DLD1 (cell line): ENCODE measurements around the gene SEMA3A.

Experiments used
- in situ Hi-C: cut with HindIII; loops from 2 replicates; pipeline ENCODE4 v1.10.0; 2017; ENCODE audit warnings: low sequenced_read_pairs

Gene SEMA3A

DNA sequence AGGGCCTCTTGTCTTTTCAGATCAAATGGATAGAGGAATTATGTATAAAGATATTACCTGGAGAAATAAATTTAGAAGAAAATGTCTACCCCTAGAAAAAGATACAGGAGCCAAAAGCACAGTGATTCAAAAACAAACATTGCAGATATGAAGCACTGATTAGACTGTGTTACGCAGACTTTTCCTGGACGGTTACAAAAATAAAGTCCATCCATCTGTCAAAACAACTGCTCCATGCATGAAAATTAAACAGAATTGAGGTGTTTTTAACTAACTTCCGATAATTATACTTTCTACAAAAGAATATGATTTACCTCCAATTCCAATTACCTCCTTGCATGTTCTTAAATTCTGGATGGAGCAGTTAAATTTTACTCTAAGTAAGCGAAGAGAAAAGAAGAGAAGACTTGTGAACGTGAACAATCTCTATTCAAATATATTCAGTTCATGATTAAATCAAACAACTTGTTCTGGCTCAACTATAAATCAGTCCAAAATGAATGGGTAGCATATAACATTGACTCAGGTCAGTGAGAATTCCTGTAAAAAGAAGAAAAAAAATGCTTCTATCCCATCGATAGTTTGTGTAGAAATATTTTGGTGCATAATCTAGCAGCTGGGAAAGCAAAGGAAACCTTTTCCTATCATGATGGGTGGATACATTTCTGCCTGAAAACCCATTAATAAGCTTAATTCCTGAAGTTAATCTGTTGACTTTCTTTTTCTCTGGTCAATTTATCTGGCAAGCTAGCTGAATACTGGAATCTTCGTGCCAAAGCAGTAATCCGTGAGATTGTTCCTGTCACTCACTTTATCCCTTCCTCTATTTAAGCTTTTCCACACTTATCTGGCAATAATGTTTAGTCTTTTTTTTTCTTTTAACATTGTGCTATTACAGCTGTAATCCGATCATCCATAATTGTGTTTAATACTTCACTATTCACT is 80.4 kb downstream of the SEMA3A start:
- in situ Hi-C loops, result no loop called here

DNA sequence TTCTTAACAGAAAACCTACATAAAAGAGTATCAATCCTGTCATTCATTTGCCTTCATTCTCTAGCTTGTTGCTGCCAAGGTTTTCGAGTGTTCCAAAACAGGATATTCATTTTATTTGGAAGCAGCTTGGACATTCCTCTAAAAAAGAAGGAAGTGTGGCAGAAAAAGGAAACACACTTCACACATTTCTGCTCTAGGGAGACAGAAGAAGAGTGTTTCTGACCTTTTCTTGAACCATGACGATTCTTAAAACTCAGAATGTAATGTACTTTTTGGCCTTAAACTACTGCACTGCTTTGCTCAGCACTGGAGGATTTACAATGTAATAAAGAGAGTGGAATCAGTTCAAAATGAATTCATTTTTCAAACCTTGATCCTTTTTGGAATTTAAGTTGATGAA is 81.3 kb downstream of the SEMA3A start:
- in situ Hi-C loops, result no loop called here

DNA sequence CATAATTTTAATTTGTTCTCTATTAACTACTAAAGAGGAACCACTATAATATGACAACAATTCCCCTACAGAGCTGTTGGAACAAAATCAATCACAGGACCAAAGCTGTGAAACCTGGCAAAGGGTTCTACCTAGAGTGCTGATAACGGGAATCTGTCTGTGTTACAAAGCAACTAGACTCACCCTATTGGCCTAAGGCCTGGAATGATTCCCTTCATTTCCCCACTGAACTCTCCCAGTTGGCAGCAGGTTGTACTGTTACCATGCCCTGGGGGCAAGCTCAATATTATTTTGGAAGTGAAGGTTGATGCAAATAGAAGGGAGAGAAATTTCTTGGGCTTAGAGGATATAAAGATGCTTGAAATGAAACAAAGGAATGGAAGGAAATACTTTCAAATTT is 81.8 kb downstream of the SEMA3A start:
- in situ Hi-C loops, result no loop called here

DNA sequence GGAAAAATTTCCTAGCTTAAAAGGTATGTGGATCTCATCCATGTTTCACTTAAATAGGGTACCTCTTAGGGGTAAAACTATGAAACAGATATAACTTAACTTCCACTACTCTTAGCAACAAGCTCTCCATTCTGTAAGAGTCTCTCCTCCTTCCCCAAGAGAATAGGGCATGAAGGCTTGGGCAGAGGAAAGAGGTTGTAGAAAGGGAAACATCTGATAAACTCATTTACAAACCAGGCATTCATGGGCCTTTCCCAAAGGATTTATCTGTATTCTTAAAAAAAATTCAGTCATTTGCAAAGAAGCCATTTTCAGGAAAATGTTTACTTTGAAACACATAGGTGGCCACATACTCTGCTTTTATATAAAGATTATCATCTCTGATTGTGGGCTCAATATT is 82.7 kb downstream of the SEMA3A start:
- in situ Hi-C loops, result no loop called here

DNA sequence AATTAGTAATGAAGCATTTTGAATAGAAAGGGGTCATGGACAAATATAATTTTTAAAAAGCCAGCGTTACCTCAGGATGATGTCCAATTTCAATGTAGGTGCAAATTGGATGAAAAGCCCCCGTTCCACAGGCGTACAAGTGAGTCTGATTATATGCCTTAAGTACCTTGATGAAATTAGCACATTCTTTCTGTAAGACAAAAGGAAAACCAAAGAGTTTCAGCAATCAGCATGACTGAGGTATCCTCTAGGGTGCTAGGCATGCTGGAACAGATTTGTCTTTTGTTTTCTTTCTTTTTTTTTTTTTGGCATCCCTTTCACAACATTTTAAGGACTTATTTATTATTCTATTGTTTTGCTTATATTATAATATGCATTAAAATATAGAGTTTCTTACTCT is 84.2 kb downstream of the SEMA3A start:
- in situ Hi-C loops, result no loop called here

DNA sequence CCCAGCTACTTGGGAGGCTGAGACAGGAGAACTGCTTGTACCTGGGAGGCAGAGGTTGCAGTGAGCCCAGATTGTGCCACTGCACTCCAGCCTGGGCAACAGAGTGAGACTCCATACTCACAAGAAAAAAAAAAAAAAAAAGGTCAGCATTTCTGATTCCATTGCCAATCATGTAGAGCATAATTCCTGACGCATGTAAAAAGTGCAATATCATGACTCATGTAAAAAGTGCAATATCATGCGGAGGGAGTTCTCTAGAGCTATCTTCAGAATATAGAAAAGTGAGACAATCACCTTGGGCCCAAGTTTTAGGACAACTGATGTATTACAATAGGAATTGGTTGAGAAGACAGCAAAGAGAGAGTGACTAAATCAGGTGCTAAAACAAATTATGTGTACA is 85.8 kb downstream of the SEMA3A start:
- in situ Hi-C loops, result no loop called here

DNA sequence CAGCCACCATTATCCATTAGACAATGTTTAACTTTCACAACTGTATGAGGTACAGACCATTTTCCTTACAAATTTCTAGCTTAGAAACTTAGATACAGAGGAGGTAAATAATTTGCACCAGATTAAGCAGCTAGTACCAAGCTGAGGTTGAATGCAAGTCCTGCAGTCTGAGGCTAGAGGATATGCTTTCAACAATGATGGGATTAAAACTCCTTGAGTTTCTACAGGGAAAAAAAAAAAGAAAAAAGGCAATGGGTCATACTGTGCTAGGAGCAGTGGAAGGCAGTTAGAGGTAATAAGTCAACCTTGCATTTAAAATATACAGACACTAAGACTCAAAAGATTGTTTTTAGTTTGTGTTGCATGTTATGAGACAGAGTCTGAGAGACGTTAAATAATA is 86.5 kb downstream of the SEMA3A start:
- in situ Hi-C loops, result no loop called here

DNA sequence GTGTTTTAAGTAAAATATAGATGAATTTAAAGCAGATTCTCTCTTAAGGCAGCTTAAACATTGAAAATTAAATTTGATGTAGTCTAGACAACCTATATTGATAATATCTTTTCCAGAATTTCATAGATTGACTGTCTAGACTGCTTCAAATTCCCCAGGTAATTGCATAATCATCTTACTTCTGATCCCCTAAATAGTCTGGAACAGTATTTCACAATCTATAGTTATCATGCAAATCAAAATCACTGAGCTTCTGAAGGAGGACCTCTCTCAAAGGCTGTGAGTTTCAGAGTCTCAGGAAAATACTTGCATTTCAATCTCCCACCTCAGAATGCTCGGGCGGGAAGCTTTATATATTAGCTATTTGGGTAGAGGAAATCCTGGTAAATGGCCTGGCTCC is 87.3 kb downstream of the SEMA3A start:
- in situ Hi-C loops, result no loop called here

DNA sequence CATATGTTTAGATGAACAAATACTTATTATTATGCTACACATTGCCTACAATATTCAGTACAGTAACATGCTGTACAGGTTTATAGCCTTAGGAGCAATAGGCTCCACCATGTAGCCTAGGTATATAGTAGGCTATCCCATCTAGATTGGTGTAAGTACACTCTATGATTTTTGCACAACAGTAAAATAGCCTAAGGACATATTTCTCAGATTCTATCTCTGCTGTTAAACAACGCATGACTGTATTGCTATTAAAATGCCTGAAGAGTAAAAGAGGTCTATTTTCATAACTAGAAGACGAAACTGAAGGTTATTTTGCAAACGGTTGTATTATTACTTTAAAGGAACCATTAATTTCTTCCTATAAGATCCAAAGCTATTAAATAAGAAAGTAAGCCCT is 88.3 kb downstream of the SEMA3A start:
- in situ Hi-C loops, result no loop called here

DNA sequence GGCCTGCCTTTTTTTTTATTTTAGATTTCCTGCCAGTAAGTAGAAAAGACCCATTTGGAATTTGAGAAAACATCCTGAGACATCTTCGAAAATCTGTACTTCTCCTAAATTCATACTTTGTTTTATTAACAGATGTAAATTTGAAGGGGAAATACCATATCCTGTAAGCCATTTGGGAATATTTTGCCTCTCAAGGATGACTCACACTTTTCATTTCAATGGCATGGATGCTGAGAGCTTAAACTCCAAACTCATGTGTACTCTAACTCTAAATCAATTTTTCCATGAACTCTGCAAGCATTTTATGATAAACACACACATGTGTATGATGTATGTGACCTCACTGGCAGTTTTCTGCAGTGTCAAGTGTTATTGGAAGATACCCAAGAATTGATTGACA is 89.0 kb downstream of the SEMA3A start:
- in situ Hi-C loops, result no loop called here

DNA sequence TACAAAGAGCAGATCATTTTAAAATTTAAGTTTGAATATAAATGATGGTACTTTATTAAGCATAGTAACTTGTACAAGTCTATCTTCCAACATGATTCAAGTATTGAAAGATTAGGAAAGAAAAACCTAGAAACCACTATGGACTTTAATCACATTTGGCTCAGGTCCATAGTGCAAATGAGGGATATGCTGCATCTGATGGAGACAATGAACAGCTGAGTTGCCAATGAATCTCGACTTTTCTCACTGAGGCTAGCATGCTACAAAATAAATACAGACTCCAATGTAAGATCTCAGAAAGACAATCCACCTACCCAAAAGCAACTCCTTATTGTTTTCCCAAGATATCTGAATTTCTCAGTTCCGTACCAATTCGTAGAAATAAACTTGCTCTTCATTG is 89.8 kb downstream of the SEMA3A start:
- in situ Hi-C loops, result no loop called here

DNA sequence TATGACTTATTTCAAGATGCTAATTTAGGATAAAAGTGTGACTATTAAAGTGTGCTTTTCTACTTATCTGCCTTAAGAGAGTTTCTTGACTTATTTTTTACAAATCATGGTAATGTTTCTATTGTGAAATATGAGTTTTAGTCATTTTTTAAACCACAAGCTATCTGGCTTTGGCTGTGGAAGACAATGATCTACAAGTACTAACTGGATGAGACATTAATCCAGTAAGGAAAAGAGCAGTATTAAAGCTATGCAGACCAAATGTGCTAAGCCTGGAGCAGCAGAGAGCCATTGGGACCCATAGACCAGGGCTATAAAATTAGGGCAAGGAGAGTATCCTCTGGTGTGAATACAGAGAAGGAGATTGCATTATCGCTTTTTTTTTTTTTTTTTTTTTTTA is 92.4 kb downstream of the SEMA3A start:
- in situ Hi-C loops, result no loop called here

DNA sequence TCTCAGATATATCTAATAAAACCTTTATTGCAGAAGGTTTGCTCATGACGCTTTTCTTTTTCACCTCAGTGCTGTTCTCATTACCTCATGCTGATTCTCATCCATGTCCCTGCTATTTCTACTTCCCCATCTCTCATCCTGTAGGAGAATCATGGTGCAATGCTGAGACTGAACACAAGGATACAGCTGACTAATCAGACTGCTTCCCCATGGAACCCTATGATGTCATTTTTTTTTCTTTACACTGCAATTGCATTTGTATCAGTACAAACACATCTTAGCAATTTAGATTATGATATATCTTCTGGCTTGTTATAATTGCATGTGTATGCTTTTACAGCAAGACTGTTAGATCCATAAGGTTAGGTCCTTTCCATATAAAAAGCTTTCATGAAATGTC is 93.7 kb downstream of the SEMA3A start:
- in situ Hi-C loops, result no loop called here

DNA sequence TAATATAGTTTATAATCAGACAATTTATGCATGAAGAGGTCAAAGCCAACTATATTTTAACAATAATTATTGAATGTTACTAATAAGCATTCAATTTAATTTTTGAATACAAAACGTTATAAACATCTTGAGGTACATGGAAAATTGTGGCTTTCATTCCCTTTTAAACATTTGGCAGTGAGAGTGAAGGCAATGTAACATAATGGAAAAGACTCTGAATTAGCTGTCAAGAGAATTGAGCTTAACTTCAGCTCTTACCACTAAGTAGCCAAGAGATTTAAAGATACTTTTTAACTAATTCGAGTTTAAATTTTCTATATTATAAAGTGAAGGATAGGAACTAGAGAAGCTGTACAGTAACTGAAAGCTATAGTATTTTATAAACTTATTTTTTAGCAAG is 98.6 kb downstream of the SEMA3A start:
- in situ Hi-C loops, result no loop called here

DNA sequence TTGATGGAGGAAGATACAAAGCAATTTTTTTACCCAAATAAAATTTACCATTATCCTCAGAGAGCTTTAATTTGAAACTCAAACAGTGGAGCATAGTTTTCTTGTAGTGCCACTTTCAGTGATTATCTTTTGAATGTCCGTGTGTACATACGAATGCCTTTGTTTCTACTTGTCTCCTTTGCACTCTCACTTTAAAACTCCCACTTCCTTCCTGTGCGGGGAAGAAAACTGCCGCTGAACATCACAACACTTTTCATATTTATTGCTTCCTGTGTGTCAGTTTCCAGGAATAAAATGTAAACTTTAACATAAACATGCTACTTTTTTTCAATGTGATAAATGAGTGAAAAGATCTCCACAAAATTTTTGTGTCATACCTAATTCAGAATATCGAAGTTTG is 102.4 kb downstream of the SEMA3A start:
- in situ Hi-C loops, result no loop called here

DNA sequence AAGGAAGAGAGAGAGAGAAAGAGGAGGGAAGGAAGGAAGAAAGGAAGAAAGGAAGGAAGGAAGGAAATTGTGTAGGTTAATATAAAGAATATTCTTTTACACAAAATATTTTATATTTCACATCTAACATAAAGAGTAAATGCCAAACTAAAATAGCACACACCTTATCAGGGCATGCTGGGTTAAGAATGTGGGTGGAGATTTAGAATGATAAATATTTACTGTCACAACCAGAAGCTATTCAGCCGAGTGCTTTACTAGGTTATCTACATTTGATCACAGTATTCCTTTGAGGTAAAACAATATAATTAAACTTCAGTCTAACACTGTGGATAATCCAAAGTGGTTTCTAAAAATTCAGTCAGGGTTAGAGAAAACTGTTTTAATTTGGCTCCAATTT is 103.3 kb downstream of the SEMA3A start:
- in situ Hi-C loops, result no loop called here

DNA sequence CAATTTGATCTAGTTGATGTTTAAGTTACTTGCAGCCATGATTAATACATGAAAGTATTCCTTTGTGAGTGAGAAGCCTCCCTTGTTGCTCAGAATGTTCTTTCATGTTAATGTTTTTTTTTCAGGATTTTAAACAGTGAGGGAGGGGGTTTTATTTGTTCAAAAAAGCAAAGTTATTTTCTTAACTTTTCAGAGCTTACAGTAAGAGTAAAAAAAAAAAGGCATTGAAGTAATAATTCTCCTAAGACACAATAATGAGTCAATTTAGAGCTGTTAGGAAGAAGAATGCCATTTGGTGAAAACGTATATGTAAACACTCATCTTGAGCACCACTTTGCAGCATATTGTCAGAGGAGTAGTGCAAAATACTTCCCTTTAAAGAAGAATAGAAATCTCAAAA is 105.8 kb downstream of the SEMA3A start:
- in situ Hi-C loops, result no loop called here

DNA sequence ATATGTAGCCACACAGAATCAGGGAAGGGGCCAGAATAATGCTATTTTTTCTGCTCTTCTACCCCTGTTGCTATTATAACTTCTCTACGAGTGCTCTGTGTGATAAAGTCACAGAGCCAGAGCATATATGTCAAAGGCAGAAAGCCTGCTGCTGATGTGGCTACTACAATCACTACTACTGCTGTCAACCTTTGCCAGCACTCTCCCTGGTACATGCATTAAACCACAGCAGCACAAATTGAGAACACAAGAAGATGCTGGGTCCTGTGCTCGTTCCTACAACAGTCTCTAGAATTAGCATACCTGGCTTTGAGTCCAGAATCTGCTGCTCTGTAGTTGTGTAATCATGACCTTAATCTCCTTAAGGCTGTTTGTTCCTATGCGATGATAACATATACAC is 108.6 kb downstream of the SEMA3A start:
- in situ Hi-C loops, result no loop called here

DNA sequence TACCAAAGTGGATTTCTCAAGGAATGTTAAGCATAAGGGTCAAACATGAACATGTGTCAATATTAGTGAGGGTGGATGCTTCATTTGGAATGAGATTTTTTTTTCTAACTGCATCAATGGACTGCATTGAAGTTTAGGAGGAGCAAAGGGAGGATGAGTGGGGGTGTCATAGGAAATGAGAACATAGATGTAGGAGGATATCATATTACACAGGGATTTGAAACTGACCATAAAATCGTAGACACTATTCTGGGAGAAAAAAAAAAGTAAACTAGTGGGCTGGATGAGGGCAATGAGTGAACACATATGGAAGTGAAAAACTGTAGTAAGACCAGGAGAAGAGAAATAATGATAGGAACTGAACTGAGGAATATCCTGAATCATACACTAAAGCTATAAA is 109.4 kb downstream of the SEMA3A start:
- in situ Hi-C loops, result no loop called here

DNA sequence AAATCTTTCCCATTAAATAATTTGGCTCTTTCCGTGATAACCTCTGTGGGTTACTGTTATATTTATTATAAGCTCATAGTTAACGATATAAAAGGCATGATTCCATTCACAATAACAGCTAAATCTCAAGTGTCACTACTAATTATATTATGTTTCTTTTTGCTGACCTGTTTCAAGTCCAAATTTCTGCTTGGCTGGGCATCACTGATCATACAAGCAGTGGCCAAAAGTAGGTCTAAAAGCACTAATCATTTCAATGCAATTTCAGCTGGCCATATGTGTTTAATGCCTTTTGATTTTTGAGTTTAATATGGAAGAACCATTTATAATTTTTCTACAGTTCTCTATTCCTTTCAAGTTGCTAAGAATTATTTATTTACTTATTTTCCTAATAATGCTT is 110.7 kb downstream of the SEMA3A start:
- in situ Hi-C loops, result no loop called here

DNA sequence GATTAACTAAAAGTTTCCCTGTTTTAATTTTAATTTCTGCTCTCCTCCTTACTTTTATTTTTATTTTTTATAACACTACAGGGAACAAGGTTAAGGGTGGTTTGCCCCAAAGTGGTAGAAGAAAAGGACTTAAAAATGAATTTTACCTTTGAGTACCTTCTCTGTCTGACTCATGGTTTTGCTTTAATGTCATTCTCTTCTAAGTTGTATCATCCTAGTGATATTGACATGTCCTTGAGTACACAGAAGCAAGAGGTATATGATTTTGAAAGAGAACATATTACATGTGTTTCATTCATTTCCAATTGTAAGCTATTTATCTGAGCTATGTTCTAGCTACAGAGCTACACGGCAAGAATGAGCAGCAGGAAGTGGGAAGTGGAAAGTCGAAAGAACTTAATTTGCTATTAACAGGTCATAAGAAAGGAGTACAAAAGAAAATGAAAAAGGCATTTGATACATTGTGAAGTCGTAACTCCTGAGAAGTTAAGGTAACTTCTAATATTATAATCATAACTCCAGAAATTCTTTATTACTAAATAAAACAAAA is 112.5 kb downstream of the SEMA3A start:
- in situ Hi-C loops, result no loop called here

DNA sequence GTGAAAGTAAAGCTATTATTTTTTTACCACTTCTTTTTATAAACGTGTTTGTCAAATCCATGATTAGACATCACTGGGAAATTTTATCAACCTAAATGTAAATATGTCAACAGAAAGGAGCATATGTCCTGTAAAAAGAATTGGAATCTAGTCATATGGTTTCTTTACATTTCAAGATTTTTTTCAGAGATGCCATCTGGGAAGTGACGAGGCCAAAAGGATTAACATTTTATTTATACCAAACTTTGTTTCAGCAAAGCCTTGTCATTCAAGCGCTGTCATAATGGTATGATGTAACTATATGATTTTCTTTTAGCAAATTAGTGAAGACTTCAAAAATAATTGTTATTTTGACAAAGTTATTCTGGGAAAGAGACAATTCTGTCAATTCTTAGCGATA is 117.3 kb downstream of the SEMA3A start:
- in situ Hi-C loops, result no loop called here

DNA sequence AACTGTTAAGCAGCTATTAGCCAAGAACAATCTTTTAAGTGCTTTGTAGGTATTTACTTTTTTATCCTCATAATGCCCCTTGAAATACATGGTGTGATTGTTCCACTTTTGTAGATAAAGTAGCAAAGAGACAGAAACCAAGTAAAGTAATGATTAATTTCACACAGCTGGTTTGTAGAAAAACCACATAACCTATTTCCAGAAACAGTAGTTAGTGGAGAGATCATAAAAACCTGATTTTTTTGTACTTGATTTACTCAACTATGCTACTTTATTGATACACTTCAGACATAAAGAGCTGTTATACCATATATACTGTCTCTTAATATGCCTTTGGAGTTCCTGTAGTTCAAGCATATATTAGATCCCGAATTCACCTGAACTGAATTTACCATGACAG is 118.4 kb downstream of the SEMA3A start:
- in situ Hi-C loops, result no loop called here
